Heart right ventricle (tissue), 16 donors: ENCODE data around the gene AADACL2. TPM values are rescaled to one million over a fixed set of nuclear protein-coding genes. Genes with fewer than 3 reads are reported as not detected.

Experiments
- ATAC-seq, 8 donors: fragments of 200-7000 bp; cut with Tn5 transposase; one replicate each; pipeline ENCODE4 v1.9.1; 2020; ENCODE audit warnings: mild to moderate bottlenecking in 8 of 8, moderate library complexity in 8 of 8, moderate number of reproducible peaks in 1 of 8
- DNase-seq, 2 donors: peaks; one replicate each; pipeline ENCODE4 v3.0.0-alpha.2; 2020
- H3K27ac ChIP-seq, 10 donors: fragments of 200-600 bp; sonication (generic) in 2 of 10; one replicate each; pipeline versions ENCODE4 v1.5.0 to v1.8.0; 2020 to 2022; ENCODE audit warnings: mild to moderate bottlenecking in 3 of 10
- H3K27me3 ChIP-seq, 7 donors: fragments of 200-600 bp; one replicate each; pipeline ENCODE4 v1.8.0; 2021 to 2022; ENCODE audit warnings: mild to moderate bottlenecking in 2 of 7
- H3K36me3 ChIP-seq, 9 donors: fragments of 200-600 bp; sonication (generic) in 1 of 9; one replicate each; pipeline versions ENCODE4 v1.5.0 to v1.8.0; 2020 to 2022; ENCODE audit warnings: mild to moderate bottlenecking in 2 of 9
- H3K4me1 ChIP-seq, 9 donors: fragments of 200-600 bp; sonication (generic) in 1 of 9; one replicate each; pipeline versions ENCODE4 v1.5.0 to v1.8.0; 2020 to 2022; ENCODE audit warnings: mild to moderate bottlenecking in 4 of 9
- H3K4me3 ChIP-seq, 10 donors: fragments of 200-600 bp; sonication (generic) in 2 of 10; one replicate each; pipeline versions ENCODE4 v1.5.0 to v1.8.0; 2020 to 2022; ENCODE audit warnings: mild to moderate bottlenecking in 7 of 10, moderate library complexity in 2 of 10
- H3K9me3 ChIP-seq, 11 donors: fragments of 200-600 bp in 10 of 11; sonication (generic) in 2 of 11; one replicate each; pipeline versions ENCODE4 v1.5.0 to v1.8.0; 2013 to 2022; ENCODE audit warnings: mild to moderate bottlenecking in 2 of 11, control low read depth in 1 of 11, moderate library complexity in 1 of 11
- WGBS, 2 donors: extraction: QIAGEN DNeasy Blood & Tissue Kit; methylation state at CpG; one replicate each; pipeline ENCODE4 v1.1.7; 2013; ENCODE audit warnings: inconsistent platforms in 1 of 2; 5-methylcytosine and 5-hydroxymethylcytosine counted together
- intact Hi-C, 10 donors: fragments of 100-400 bp; cut with DNase I; formaldehyde crosslinking; loops; one replicate each; pipeline versions ENCODE4 v1.11.1 to v1.14.2; 2022
- polyA plus RNA-seq, 2 donors: library from polyadenylated mRNA; stranded (reverse); fragments of 200-250 nt; gene quantifications; one replicate each; pipeline ENCODE4 v1.2.3, GENCODE V29; 2013
- total RNA-seq, 10 donors: library from RNA; stranded (reverse); fragmentation: NEBNext Ultra II Directional in 3 of 10; extraction: Animal tissue kit (Norgen Biotek cat#: 25700) in 3 of 10; gene quantifications; one replicate each; pipeline versions ENCODE4 v1.2.1 to v1.2.4, GENCODE V29; 2021 to 2023
- TF ChIP-seq, protein P1 (sequence below), 9 donors: fragments of 200-600 bp; sonication (generic) in 2 of 9; IDR thresholded peaks; one replicate each; pipeline versions ENCODE4 v1.5.0 to v1.8.0; 2021 to 2022; ENCODE audit warnings: antibody characterized with exemption in 9 of 9, mild to moderate bottlenecking in 5 of 9, moderate library complexity in 1 of 9
- donor health status: Arrhythmogenic right ventricular cardiomyopathy.
- donor health status: ischemic (EF 13 %, LVEDD 7.1; RV severe dilation, severe dysfunction).
- donor health status: healthy with polysubstance abuse.
- donor health status: DM: no; HTN: yes; CAD: no.
- donor health status: DM: no; HTN: no; CAD: no.
- donor health status: ischemic (EF 25% LVEDD 6.9; RV normal size, moderate dysfunction).
- donor health status: ischemic (EF 25% LVEDD 5.7; RV mildly dilated, moderate dysfunction).
- donor health status: healthy.
- donor health status: DM: yes; HTN: yes; CAD: no.
- donor health status: Ischemic cardiomyopathy.
- donor health status: ischemic (EF 35%, LVEDD 5.7; RV mildly dilated, moderate dysfunction).
- donor health status: nonischemic (EF 11% LVEDD 7.7; RV severe dilation, severe dysfunction).
- donor health status: DM: yes; HTN: yes; CAD: no.
- donor health status: PGD.
- donor health status: ischemic (EF 29% LVEDD 5.4; RV normal size, mild dysfunction).
- donor health status: nonischemic (EF 23%, LVEDD 6.1; RV moderate dilation, normal function).

The AADACL2 gene
- total and polyA plus RNA-seq, 12 donors: not detected

- DNase-seq (no peak), ATAC-seq (no peak)
- no peak overlapping the region for H3K4me3 ChIP-seq
- H3K36me3 ChIP-seq: no peaks in the 10 kb centered on the region
- H3K27me3 ChIP-seq: no peaks in the 10 kb centered on the region
- no peak overlapping the region for H3K27ac ChIP-seq
- no peaks in the 10 kb centered on the region for H3K4me1 ChIP-seq
- intact Hi-C loops: no loop called here
- TF ChIP-seq, protein P1, sequence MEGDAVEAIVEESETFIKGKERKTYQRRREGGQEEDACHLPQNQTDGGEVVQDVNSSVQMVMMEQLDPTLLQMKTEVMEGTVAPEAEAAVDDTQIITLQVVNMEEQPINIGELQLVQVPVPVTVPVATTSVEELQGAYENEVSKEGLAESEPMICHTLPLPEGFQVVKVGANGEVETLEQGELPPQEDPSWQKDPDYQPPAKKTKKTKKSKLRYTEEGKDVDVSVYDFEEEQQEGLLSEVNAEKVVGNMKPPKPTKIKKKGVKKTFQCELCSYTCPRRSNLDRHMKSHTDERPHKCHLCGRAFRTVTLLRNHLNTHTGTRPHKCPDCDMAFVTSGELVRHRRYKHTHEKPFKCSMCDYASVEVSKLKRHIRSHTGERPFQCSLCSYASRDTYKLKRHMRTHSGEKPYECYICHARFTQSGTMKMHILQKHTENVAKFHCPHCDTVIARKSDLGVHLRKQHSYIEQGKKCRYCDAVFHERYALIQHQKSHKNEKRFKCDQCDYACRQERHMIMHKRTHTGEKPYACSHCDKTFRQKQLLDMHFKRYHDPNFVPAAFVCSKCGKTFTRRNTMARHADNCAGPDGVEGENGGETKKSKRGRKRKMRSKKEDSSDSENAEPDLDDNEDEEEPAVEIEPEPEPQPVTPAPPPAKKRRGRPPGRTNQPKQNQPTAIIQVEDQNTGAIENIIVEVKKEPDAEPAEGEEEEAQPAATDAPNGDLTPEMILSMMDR (IDR thresholded peaks at IDR 0.05): no peak
- peaks cover 0 to 20% (median 0%) of the 10 kb centered on the region in 11 donors for H3K9me3 ChIP-seq
- 72 to 81% methylated on average over 1 of the region's 1 CpG for WGBS, 2 donors
These were observed 7.7 kb upstream of the AADACL2 start for GRCh38 chr3:151726016-151726415.

- no peak for ATAC-seq
- H3K27me3 ChIP-seq: no peaks in the 10 kb centered on the region
- no peak overlapping the region for H3K27ac ChIP-seq
- WGBS, 2 donors: 73 to 83% methylated on average over 2 of the region's 2 CpGs
- H3K4me1 ChIP-seq: no peaks in the 10 kb centered on the region
- no peaks in the 10 kb centered on the region for H3K36me3 ChIP-seq
- no peak overlapping the region for H3K4me3 ChIP-seq
- intact Hi-C loops: no loop called here
- peaks cover 0 to 18% (median 0%) of the 10 kb centered on the region in 11 donors for H3K9me3 ChIP-seq
- TF ChIP-seq, protein P1 (IDR thresholded peaks at IDR 0.05): no peak
- DNase-seq: no peak
These were observed 866 bp upstream of the AADACL2 start for GRCh38 chr3:151732861-151733260.

- Histone ChIP-seq H3K4me1 (no peaks in the 10 kb centered on the region), H3K27ac (no peak overlapping the region), H3K36me3 (no peaks in the 10 kb centered on the region), H3K4me3 (no peak overlapping the region), H3K27me3 (no peaks in the 10 kb centered on the region), H3K9me3 (peaks cover 0 to 19% (median 0%) of the 10 kb centered on the region in 11 donors)
- ATAC-seq (no peak), DNase-seq (no peak)
- 62 to 63% methylated on average over 4 of the region's 4 CpGs for WGBS, 2 donors
- TF ChIP-seq, protein P1 (IDR thresholded peaks at IDR 0.05): no peak
- intact Hi-C loops: no loop called here
These were observed 6.9 kb downstream of the AADACL2 start for GRCh38 chr3:151740581-151740980.

- intact Hi-C loops: no loop called here
- TF ChIP-seq, protein P1 (IDR thresholded peaks at IDR 0.05): no peak
- Histone ChIP-seq H3K36me3 (no peaks in the 10 kb centered on the region), H3K4me1 (no peaks in the 10 kb centered on the region), H3K27ac (no peak overlapping the region), H3K27me3 (no peaks in the 10 kb centered on the region), H3K9me3 (peaks cover 0 to 9% (median 5%) of the 10 kb centered on the region in 11 donors), H3K4me3 (no peak overlapping the region)
- ATAC-seq (no peak), DNase-seq (no peak)
- 59 to 60% methylated on average over 4 of the region's 4 CpGs for WGBS, 2 donors
These were observed 10.1 kb downstream of the AADACL2 start for GRCh38 chr3:151743855-151744254.
